Neural cell (in vitro differentiated cells): Measurements from ENCODE around the gene SPATA33.

Experiments
- CTCF ChIP-seq: fragments of 450-650 bp; IDR thresholded peaks from 2 replicates; pipeline ENCODE4 v1.5.1; 2014; ENCODE audit warnings: antibody characterized with exemption, mild to moderate bottlenecking, moderate library complexity; ENCODE audit not compliant: poor library complexity, severe bottlenecking
- EP300 ChIP-seq: fragments of 450-650 bp; conservative IDR thresholded peaks from 2 replicates; pipeline ENCODE4 v1.6.1; 2014; ENCODE audit warnings: antibody characterized with exemption, mild to moderate bottlenecking, moderate library complexity; ENCODE audit not compliant: poor library complexity, severe bottlenecking
- EZH2 ChIP-seq: fragments of 200-600, 300-800 bp; shearing (Covaris generic), sonication (generic); IDR thresholded peaks from 2 replicates; pipeline ENCODE4 v1.6.1; 2014; ENCODE audit warnings: antibody characterized with exemption, low read length, borderline replicate concordance, mild to moderate bottlenecking; ENCODE audit not compliant: insufficient read depth, poor library complexity, severe bottlenecking
- MXI1 ChIP-seq: fragments of 450-650 bp; conservative IDR thresholded peaks from 2 replicates; pipeline ENCODE4 v1.6.1; 2014; ENCODE audit warnings: antibody characterized with exemption, mild to moderate bottlenecking; ENCODE audit not compliant: poor library complexity, severe bottlenecking
- POLR2AphosphoS5 ChIP-seq: IDR thresholded peaks from 2 replicates; pipeline ENCODE4 v1.6.1; 2012
- RAD21 ChIP-seq: fragments of 450-650 bp; conservative IDR thresholded peaks from 2 replicates; pipeline ENCODE4 v1.6.1; 2014; ENCODE audit warnings: antibody characterized with exemption, mild to moderate bottlenecking, moderate library complexity
- REST ChIP-seq: IDR thresholded peaks from 2 replicates; pipeline ENCODE4 v1.6.1; 2012; ENCODE audit warnings: borderline replicate concordance
- SMC3 ChIP-seq: fragments of 450-650 bp; conservative IDR thresholded peaks from 2 replicates; pipeline ENCODE4 v1.6.1; 2014; ENCODE audit warnings: antibody characterized with exemption, mild to moderate bottlenecking, moderate library complexity; ENCODE audit not compliant: poor library complexity
- TAF1 ChIP-seq: IDR thresholded peaks from 2 replicates; pipeline ENCODE4 v1.6.1; 2012; ENCODE audit warnings: low read depth

- TF ChIP-seq EZH2 = no peak
- TF ChIP-seq CTCF = no peak
- TF ChIP-seq POLR2AphosphoS5 = no peak
- no peak for TF ChIP-seq TAF1
- no peak for TF ChIP-seq EP300
- TF ChIP-seq REST = no peak
- TF ChIP-seq SMC3 = no peak
- TF ChIP-seq RAD21 = no peak
- no peak for TF ChIP-seq MXI1
Observed at GRCh38 chr16:89653656-89654295, 3.9 kb upstream of the SPATA33 start.
